Stimulated activated CD4-positive, alpha-beta T cell treated with anti-CD3 and anti-CD28 coated beads, TNF-alpha, amount 100 ng/mL, for 48 hours (primary cell): ENCODE data around the gene CNOT4.

Experiments used
- DNase-seq, 3 donors: peaks; one replicate each; pipeline ENCODE4 v3.0.0-alpha.2; 2020; ENCODE audit warnings: low read depth in 3 of 3

Gene CNOT4

DNA sequence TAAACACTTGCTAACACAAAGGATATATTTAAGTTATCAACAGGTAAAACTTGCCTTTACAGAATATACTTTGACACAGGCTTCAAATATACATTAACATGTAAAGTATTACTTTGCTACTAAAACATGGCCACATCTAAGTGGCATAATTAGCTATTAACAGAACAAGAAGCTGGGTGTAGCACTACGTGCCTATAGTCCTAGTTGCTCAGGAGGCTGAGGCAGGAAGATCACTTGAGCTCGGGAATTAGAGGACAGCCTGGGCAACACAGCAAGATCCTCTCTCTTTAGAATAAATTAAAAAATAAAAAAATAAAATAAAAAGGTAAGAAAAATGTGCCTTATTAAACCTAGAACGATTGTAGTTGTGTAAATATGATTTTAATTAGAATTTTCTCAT is 106.6 kb downstream of the CNOT4 start:
- DNase-seq, result no peak

DNA sequence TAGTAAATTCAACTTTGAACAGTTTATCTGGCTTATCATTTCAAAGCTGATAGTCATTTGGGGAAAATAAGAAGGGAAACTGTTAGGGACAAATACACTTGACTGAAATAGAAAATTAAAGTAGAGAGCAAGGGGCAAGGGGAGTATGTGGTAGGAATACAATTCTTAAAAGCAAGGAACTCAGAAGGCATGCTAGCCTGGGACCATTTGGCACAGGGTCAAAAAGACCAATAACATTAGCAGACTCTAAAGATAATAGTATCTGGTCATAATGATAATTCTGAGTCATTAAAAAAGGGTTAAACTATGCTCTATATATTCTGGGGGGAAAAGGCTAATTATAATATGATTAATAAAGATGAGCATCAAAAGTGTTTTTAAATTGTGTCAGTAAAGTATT is 112.2 kb downstream of the CNOT4 start:
- no peak for DNase-seq

DNA sequence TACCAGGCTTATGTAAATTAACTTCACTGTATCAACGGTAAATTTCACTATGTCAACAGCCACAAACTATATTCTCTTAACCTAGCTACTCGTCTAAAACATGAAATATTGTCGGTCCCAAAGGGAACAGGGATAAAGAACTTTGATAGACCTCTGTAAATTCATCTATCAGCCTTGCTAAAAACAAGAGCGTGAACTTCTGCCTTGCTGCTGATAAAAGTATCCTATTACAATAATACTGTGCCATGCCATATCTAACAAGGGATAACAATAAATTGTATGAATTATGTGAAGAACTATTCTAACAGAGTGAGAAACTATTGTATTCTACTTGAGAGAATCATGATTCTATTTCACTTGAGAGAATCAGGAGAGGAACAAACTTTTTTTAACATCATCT is 117.2 kb downstream of the CNOT4 start:
- no peak for DNase-seq

DNA sequence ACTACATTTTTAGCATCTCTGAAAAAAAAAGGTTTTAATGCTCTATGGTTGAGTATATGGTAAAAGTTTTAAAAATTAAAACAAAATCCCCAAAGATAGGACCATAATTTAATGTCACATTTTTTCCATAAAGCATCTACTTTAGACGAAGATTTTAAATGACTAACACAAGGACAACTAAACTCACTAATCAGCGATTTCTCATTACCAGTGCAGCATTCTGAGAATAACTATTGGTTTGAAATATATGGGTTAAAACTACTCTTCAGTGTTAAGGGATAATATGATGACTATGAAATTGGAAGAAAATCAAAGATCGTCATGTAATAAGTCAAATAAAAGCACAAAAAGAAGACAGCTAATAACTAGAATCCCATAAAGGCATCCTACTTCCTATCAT is 118.4 kb downstream of the CNOT4 start:
- no peak for DNase-seq

DNA sequence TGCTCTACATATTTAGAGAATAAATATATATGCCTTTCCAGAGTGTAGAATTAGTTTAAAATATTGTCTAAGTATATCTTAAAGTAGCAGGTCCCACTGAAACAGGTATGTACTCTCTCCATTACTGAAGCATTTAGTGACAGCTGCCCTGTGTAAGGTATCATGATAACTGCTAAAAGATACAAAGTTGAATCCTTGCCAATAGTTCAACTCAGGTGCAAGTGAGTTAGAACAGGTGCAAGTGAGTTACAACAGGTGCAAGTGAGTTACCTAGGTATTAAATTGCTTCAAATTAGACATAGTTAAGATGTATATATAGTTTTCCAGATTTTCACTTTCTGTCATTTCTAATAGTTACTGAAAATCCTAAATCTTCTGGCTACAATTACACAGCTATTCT is 119.1 kb downstream of the CNOT4 start:
- DNase-seq, result no peak

DNA sequence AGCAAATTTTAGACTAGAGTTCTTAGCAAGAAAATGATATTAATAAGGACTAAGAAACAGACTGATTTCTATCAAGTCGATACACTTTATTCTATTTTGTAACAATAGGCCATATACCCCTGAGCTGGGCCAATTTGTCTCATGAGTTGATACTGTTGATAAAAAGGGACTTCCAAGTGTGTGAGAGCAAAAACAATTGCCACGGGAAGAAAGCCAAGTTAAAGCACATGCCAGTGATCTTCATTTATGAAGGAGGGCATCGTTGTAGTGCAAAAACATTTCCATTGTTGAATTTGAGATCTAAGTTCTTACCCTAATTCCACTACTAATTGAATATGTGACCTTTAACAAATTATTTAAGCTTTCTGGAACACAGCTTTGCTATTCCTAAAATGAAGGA is 119.9 kb downstream of the CNOT4 start:
- no peak for DNase-seq

DNA sequence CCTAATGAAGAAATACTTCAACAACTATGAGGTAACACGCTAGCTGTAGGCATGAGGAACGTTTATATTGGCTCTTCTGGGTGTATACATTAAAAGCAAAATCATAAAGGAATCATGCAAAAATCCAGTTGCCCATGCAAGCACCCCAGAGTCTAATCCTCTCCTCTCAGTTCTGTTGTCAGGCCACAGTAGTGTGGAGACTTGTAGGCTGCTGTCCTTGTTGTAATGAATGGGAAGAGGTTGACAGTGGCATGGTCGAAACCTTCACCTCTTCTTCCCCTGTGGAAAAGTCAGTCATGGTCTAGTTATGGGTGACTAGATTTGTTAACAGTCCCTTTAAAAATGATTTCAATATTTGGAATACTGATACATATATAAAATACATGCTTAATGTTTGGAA is 121.3 kb downstream of the CNOT4 start:
- no peak for DNase-seq

DNA sequence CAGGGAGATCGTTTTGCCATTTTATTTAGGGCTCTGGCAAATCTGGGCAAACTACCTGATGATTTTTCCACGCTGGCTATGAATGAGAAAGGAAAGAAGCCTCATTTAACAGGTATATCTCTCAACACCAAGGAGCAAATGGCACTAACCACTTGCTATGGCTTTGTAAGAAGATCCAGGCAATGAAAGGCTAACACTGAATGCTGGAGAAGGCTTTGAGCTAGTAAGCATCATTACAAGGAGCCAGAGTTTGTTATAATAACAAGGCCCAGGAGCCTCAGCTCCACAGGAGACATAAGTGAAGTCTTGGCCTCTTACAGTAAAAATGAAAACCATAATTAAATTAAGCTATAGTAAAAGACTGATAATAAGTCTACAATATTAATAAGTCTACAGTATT is 123.1 kb downstream of the CNOT4 start:
- no peak for DNase-seq

DNA sequence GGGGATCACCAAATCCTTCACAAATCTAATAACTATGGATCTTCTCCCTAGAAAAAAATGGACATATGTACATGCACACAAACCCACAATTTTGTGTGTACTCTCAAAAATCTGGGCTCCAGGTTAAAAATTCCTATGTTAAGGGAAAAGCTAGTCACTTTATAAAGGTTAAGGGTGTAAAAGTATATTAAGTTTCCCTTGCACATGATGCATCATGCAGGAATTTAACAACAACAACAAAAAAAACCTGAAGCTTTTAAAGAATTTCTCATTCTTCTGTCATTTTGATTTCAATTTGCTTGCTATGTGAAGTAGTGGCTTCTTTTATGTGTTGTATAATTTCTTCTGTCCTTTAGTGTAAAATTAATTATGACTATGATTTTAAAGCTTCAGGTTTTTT is 123.7 kb downstream of the CNOT4 start:
- DNase-seq, result no peak

DNA sequence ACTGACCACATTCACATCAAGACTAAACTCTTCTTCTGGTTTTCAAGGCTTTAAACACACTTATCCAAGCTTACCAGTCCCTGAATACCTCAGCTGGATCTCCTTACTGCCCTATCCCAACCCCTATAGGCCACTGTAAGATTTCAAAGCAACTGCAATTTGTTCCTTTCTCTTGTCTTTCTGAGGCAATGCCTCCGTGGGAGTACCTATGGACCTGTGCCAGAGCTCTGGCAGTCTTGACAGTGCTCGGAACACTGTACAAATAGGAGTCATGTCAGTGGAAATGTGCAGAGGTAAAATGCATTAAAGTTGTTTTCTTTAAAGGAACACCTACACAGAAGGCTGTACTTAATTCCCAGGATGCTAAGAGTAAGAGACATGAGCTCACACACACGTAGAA is 124.7 kb downstream of the CNOT4 start:
- no peak for DNase-seq

DNA sequence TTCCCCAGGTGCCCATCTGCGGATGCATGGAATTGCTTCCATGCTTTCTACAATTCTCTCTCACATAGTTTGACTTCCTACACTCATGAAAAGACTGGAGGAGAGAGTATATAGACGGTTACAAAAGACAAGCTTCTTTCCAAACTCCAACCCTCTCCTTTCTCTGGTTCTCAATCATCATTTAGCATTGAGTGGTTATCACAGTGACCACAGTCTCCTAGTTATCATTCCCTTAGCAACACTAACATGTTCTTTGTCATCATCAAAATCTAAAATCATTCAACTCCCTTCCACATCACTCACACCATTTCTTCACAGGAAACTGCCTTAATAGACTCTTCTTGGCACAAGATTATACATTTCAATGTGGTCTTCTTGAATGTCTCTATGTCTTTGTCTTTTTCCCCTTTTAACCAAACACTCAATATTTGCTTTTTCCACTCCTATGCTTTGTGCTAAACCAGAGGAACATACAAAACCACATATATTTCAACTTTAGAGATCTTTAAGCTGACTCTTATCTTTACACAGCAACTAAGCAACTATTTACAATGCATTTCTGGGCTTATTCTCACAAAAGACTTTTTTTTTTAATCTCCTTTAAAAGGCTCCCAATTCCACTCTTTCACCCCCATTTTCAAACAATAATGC is 126.3 kb downstream of the CNOT4 start:
- no peak for DNase-seq

DNA sequence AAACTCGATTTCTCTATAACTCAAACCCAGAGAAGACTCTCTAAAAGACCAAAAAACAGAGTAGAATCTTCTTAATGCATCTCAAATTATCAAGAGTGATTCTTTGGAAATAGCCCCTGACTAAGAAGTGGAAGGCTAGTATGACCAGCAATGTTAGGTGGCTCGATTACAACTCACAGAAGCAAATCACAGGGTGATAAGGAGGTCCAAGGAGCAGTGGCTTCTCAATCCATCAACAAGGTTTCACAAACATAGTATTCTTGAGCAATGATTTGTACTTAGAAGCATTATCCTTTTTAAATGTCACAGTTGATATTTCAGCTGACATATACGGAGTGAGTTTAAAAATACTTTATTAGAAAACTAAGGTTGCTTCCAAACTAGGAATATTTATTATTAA is 127.7 kb downstream of the CNOT4 start:
- DNase-seq, result no peak

DNA sequence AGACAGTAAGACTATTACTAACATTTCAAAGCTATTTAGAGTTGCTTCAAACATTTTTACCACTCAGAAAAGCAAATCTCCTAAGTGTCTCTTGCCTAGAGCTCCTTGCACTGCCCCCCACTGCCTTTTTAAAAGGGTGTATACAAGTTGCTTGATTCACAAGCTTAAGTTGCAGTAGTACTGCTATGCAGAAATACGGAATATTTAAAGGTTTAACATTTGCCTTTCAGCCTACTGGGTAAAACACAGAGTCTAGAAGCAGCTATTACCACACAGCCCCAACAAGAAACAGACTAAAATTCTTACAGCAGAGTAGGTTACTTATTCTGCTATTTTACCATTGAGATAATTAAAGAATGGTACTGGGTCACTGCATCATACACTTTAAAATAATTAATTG is 128.5 kb downstream of the CNOT4 start:
- no peak for DNase-seq

DNA sequence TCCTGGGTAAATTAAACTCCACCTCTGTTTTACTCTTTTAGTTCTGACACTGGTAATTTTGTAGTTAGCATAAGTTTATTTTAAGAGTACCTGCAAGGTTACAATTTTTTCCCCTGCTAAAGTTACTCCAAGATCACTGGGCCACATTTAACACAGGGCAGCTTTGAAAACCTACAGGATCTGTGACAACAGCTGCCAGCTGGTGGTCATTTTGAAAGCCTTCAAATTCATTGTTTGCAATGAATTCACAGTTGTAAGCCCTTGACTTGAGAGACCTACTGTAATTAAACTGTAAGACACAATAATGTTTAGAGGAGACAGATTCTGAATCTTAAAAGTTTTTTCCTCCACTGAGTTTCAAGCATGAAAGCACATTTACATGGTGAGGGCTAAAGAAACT is 129.6 kb downstream of the CNOT4 start:
- DNase-seq, result no peak

DNA sequence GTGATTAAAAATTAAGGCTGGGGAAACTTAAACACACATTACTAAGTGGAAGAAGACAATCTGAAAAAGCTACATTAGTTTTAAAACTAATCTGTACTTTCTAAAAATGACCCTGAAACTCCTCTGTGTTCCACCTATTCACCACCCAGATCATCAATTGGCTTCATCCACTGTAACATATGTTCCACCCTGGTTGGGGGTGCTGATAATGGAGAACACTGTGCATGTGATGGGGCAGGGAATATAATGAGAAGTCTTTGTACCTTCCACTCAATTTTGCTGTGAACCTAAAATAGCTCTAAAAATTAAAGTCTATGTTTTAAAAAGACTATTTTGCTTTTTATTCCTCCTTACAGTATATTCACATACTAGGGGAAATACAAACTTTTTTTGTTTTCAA is 132.7 kb downstream of the CNOT4 start:
- DNase-seq, result no peak

DNA sequence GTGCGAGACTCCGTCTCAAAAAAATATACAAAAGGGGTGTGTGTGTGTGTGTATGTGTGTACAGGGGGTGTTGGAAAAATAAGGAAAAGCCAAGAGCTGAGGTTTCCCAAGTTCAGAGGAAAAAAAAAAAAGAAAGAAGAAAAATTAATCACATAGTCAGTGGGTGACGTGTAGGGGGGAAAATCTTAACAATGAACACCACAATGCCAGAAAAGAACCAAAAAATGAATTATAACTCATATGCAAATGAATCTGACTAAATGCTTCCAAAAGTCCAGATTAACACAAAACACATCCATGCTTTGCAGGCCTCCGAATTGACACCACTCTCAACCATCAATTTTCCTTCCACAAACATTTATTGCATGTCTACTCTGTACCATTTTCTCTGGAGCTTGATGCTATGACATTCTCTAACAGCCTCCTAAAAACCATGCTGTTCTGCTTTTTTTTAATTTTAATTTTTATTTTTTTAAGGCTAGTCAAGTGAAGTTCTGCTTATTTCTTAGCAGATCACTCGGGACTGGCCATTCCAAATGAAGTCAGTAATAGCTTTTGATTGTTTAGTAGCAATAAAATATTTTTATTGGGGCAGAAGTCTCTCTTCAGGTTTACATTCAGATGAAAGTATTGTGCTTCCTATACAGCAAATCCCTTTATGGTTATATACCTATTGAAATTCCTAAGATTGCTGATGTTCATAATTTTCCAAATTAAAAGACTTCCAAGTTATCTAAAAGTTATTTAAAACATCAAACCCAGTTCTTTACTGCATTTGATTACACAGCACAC is 133.8 kb downstream of the CNOT4 start:
- DNase-seq, result no peak

DNA sequence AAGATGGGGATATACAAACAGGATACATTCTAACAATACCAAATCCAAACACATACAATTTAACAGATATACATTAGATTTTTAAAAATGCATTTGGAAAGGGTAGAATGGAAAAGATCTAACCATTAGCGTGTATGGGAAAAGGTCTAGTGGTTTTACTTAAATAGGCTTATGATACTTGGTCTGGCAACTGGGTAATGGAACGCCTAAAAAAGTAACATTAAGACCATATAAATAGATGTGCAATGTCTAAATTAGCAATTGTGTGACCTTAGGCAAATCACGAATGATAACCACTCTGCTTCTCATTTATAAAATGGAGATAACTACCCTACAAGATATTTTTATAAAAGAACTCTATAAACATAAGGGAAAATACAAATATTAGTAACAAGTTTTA is 135.2 kb downstream of the CNOT4 start:
- no peak for DNase-seq

DNA sequence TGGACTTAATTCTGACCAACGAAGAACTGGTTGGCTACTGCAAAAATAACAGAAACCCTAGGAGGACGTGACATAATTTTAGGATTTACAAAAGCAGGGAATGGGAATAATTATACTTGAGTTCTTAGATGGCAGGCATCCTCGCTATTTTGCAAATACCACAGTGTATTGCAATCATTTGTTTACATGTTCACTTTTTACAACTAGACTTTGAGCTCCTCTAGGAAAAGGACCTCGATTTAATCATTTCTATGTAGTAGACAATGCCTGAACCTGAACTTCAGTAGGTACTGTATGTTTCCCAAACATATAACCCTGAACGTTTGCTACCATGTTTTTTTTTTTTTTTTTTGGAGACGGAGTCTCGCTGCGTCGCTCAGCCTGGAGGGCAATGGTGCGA is 137.7 kb downstream of the CNOT4 start:
- DNase-seq, result no peak

DNA sequence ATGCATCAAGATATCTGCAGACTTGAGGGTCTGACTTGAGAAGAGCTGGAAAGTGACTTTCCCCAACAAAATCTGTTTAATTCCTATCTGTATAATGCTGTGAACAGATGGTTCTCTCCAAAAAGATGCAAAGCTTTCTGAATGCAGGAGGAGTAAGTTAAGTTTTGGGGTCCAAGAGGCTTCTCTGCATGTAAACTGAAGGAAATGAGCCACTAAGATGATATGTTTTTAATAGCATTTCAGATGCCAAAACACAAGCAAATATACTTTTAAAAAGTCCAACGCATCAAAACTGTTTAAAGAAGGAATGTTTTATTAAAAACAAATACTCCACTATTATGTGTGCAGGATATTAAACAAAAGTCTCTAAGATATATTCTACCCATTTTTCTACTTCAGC is 139.2 kb downstream of the CNOT4 start:
- no peak for DNase-seq

DNA sequence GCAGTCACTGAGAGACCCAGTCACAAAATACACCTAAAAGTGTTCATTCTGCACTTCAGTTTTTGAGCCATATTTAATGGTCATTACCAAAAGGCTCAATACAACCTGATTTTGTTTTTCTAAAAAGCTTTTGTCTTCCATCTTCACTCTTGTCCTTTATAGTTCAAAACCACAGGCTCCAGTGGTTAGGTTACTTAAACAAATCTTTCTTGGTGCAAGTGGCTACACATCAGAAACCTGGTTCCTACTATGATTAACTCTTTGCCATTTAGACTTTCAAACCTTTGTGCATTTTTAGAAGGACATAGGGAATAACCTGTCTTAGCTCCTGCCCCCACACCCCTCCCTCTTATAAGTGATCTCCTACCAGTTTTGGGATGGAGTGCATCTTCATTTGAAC is 140.5 kb downstream of the CNOT4 start:
- DNase-seq, result no peak

DNA sequence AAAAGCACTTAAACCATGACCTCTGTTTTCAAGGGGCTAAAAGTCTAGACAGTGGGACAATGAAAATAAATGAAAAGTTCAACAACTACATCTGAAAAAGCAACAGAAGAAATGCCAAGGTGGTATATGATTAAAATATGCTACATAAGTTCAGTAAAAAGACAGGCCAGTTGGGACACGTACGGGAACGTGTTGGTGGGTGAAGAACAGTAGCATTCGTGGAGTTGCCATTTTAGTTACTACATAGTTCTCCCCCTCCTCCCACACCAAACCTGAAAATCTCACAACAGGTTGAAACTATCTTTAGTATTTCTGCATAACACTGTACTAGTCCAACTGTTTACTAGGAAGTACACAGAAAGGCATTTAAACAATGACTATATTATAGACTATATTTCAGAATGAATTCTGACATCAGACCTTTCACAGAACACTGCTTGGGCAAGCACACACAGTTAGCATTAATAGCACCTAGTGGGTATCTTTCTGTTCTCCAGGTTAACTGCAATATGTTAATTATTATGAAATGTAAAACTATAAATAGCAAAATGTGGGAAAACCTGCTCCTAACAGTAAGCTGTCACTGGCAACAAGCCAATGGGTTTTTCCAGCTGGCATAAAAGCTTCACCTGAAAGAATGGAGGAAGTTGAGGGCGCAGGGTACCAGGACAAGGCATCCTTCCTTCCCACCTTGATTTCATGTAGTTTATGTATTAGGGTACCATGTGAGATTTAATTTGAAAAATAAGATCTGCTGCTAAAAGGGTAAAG is 141.3 kb downstream of the CNOT4 start:
- no peak for DNase-seq

DNA sequence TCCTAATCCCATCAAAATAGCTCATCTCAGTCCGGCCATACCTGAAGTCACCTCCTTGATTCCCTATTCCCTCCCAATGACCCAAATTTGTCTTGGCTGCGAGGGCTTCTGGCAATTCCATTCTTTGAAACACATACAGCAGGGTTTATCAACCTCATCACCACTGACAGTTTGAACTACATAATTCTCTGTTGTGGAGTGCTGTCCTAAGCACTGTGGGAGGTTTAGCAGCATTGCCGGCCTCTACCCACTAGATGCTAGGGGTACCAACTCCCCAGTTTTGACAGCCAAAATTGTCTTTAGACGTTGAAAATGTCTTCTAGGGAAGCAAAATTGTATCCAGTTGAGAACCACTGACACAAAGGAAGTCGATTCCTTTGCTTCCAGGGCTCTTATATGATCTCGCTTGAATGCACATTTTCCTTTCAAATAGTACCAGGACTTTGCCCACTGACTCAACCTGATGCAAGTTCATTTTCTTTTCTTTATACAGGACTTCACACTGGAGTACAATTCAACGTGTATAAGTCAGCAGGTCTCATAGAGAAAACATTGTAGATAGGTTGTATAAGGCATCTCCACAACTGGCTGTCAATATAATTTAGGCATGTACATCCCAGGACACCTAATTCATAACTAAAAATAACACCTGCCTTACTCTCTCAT is 142.9 kb downstream of the CNOT4 start:
- DNase-seq, result no peak
